Stimulated activated CD4-positive, alpha-beta T cell treated with anti-CD3 and anti-CD28 coated beads, Interleukin-1b, Interleukin-23, amount 100 ng/mL, for 4 hours (primary cell): ENCODE data around the gene PIAS4.

Experiments
- DNase-seq, 2 donors: peaks; one replicate each; pipeline ENCODE4 v3.0.0-alpha.2; 2020; ENCODE audit warnings: low read depth in 2 of 2

PIAS4 gene

DNA sequence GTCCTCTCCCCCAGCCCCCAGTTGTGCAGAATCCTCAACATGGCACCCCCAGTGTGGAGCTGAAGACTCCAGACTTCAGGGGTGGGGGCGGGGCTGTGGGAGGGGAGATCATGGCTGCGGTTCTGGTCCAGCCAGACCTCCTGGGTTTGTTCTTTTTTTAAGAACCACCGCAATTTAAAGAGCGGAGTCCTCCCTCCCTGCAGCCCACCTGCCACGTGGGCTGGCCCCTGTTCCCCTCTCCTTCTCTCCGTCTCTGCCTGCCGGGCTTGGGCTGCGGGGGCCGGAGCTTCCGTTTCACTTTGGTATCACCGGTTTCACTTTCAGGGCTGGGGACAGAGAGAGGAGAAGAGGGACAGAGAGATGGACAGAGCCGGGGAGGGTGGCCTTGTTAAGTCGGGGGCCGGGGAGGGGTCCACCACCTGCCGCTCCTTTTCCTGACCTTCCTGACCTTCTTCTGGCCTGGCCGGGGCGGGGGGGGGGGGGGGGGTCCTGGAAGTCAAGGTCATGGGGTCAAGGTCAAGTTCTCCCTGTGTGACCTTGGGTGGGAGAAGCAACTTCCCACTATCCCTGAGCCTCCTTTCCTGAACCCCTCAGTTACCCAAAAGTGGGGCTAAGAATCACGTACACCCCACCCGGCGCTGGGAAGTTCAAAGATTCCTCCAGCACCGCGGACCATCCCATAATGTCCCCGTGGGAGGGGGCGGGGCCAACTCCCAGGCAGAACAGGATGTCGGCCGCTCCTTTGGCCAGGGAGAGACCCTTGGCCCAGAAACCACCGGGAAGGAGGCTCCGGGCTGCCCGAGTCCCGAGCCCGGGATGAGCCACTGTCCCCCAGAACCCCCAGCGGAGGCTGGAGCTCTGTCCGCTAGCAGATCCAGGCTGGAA is 70.5 kb downstream of the PIAS4 start:
- peak; percentile 44 to 54 for DNase-seq

- DNase-seq, result no peak
These were observed 72.9 kb downstream of the PIAS4 start for GRCh38 chr19:4080473-4080872.

DNA sequence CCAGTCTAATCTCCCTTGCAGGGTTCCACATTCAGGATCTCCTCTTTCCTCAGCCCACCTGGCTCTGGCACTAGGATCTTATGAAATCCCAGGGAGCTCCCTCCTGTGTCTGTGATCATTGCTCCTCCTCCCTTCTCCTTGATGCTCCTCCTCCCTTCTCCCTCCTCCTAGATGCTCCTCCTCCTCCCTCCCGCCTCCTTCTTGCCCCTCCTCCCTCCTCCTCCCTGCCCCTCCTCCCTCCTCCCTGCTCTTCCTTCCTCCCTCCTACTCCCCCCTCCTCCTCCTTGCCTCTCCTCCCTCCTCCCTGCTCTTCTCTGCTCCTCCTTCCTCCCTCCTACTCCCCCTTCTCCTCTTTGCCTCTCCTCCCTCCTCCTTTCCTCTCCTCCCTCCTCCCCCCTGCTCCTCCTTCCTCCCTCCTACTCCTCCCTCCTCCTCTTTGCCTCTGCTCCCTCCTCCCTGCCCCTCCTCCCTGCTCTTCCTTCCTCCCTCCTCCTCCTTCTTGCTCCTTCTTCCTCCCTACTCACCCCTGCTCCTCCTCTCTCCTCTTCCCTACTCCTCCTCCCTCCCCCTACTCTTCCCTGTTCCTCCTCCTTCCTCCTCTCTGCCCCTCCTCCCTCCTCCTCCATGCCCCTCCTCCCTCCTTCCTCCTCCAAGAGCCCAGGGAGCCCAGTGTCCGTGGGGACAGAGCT is 74.0 kb downstream of the PIAS4 start:
- DNase-seq, result no peak

- DNase-seq, result no peak
These were observed 74.6 kb downstream of the PIAS4 start for GRCh38 chr19:4082172-4082571.

DNA sequence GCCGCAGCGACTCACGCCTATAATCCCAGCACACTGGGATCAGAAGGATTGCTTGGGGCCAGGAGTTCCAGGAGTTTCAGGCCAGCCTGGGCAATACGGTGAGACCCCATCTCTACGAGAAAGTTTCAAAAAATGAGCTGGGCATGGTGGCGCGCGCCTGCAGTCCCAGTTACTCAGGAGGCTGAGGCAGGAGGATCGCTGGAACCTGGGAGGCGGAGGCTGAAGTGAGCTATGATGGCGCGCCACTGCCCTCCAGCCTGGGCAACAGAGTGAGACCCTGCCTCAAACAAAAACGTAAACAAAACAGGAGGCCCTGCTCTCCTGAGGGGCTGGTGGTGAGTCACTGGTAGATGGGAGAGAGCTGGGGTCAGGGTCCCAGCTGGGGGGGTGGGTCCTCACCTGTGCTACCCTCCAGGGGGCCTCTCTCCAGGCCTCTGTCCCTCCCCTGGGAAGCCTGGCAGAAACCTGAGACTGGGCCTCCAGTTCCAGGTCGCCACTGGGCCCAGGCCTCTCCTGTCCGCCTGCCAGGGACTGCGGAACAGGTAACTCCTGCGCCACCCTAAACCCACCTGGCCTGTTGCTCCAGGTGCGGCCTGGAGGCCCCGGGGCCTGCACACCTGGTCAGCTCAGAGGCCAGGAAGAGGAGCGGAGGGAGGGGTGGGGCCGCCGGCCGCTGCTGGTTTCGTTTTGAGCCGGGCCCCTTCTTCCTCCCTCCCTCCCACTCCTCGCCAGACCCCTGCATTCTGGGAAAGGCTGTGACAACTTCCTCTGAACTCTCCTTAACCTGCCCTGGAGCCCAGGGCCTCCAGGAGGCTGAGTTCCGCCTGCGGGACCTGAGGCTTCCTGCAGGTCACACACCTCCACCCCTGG is 76.4 kb downstream of the PIAS4 start:
- no peak for DNase-seq

- DNase-seq, result no peak
These were observed 77.0 kb downstream of the PIAS4 start for GRCh38 chr19:4084547-4084877.

- no peak for DNase-seq
These were observed 78.9 kb downstream of the PIAS4 start for GRCh38 chr19:4086411-4086867.

GRCh38 chr19:4087787-4088679 is 80.5 kb downstream of the PIAS4 start:
- no peak for DNase-seq

DNA sequence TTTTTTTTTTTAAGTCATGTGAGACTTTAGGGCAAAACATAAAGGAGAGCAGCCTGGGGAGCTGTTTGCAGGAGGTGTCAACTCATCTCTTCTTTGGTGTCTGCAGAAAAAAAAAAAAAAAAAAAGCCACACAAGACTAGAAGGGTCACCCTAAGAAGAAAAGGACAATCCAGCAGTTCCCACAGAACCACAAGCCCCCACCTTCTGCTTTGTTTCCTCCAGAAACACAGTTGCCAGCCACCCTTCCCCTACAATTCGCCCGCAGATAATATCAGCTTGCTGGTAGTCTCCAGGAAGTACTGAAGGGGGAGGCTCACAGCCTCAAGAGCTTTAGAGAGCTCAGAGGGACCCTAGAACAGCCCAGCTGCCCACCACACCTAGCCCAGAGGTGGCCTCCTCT is 81.4 kb downstream of the PIAS4 start:
- no peak for DNase-seq
